PC-9 (cell line): ENCODE measurements around the gene APBA2.

Experiments used
- CTCF ChIP-seq: fragments of 200-600 bp; sonication (generic); conservative IDR thresholded peaks from 2 replicates; pipeline ENCODE4 v1.6.1; 2017; ENCODE audit warnings: mixed run types, antibody characterized with exemption, mild to moderate bottlenecking, moderate library complexity
- EZH2 ChIP-seq: fragments of 200-600 bp; sonication (generic); IDR thresholded peaks from 2 replicates; pipeline ENCODE4 v1.8.0; 2017; ENCODE audit warnings: antibody characterized with exemption, low read depth

- TF ChIP-seq CTCF (no peak), EZH2 (no peak)
Measured at GRCh38 chr15:29003840-29004233, 118.1 kb downstream of the APBA2 start.
